Activated naive CD4-positive, alpha-beta T cell treated with anti-CD3 and anti-CD28 coated beads, Interleukin-2, amount 50 U/mL, for 72 hours (primary cell): Measurements from ENCODE around the gene ANKRD60. TPM values are rescaled to one million over a fixed set of nuclear protein-coding genes. Genes with fewer than 3 reads are reported as not detected.

Source experiments
- total RNA-seq, 2 donors: library from RNA; stranded (reverse); gene quantifications; one replicate each; pipeline ENCODE4 v1.2.3, GENCODE V29; 2022

Gene ANKRD60
- total RNA-seq, 2 donors from 2014 or later = not detected

Other genes starting within 250 kb of the ANKRD60 start
- gene RAB22A, start 81.1 kb upstream of the ANKRD60 start, total RNA-seq = 10 to 100 TPM; 11.8 to 15.8 TPM
- 10 to 100 TPM; 28.0 to 43.5 TPM for gene VAPB, start 160.6 kb upstream of the ANKRD60 start, total RNA-seq